ENCODE data around the gene CYBA.
"Not testable (repeated sequence)": the region's sequence is repeated elsewhere in the genome, so short reads cannot be mapped to it uniquely, and the experiment has no call there.

DNA sequence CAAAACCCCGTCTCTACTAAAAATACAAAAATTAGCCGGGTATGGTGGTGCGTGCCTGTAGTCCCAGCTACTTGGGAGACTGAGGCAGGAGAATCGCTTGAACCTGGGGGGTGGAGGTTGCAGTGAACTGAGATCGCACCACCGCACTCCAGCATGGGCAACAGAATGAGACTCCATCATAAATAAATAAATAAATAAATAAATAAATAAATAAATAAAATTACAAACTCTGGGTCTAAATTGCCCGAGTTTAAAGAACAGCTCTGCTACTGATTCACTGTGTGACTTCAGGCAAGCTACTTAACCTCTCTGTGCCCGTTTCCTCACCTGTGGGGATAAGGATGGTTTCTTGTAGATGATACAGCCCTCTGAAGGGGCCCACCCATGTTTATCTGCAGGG, 18.6 kb upstream of the CYBA start:
- TF ChIP-seq, protein P1, sequence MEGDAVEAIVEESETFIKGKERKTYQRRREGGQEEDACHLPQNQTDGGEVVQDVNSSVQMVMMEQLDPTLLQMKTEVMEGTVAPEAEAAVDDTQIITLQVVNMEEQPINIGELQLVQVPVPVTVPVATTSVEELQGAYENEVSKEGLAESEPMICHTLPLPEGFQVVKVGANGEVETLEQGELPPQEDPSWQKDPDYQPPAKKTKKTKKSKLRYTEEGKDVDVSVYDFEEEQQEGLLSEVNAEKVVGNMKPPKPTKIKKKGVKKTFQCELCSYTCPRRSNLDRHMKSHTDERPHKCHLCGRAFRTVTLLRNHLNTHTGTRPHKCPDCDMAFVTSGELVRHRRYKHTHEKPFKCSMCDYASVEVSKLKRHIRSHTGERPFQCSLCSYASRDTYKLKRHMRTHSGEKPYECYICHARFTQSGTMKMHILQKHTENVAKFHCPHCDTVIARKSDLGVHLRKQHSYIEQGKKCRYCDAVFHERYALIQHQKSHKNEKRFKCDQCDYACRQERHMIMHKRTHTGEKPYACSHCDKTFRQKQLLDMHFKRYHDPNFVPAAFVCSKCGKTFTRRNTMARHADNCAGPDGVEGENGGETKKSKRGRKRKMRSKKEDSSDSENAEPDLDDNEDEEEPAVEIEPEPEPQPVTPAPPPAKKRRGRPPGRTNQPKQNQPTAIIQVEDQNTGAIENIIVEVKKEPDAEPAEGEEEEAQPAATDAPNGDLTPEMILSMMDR (IDR thresholded peaks at IDR 0.05; ENCODE audit: low read length), result not testable (repeated sequence)
- not testable (repeated sequence) for TF ChIP-seq EZH2 (optimal IDR thresholded peaks at IDR 0.05; ENCODE audit: low read depth, low read length)

Measured in MM.1S (cell line).